ENCODE results near the gene OR2AG1. TPM values are rescaled to one million over a fixed set of nuclear protein-coding genes. Genes with fewer than 3 reads are reported as not detected.

OR2AG1 gene
- polyA plus RNA-seq, 1 of the 3 experiments (the other 2 are of a cell fraction), result not detected

DNA sequence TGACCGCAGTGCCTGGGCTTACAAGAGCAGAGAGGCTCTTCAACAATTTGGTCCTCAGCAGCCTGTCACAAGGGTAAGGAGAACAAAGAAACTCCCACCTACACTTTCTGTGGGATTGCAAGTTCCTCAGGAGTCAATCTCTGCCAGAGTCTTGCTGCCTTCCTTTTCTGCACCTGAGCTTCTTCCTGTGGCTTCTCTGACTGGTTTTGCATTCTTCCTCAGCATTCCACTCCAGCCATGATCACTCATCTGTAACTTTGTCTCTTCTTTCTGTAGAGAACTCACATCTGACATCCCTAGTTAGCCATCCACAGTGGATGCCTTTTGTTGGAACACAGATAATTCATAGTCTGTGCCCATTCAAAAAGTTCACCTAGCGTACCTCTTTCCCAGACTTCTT lies 30.8 kb downstream of the OR2AG1 start:
- Histone ChIP-seq H3K36me3 (replicated peaks in 1 of 2; ENCODE audit: control insufficient read depth in 1 of 2, insufficient read depth in 2 of 2, low read length in 1 of 2) (no peaks in the 10 kb centered on the region), H3K27me3 (ENCODE audit: insufficient read depth) (no peaks in the 10 kb centered on the region), H3K9ac (no peak overlapping the region), H3F3A (replicated peaks; ENCODE audit: insufficient read depth) (no peaks in the 10 kb centered on the region), H3K4me3 (ENCODE audit: low read depth in 2 of 2, low read length in 1 of 2) (no peak overlapping the region), H3K9me3 (no peaks in the 10 kb centered on the region), H3K79me2 (ENCODE audit: insufficient read depth) (no peaks in the 10 kb centered on the region), H3K4me1 (ENCODE audit: control insufficient read depth in 1 of 2, insufficient read depth in 2 of 2, low read depth in 1 of 2, low read length in 1 of 2) (no peaks in the 10 kb centered on the region), H4K20me1 (ENCODE audit: insufficient read depth) (no peaks in the 10 kb centered on the region), H3K27ac (ENCODE audit: low read depth in 2 of 2, low read length in 1 of 2) (no peak overlapping the region), H2AFZ (ENCODE audit: low read depth) (no peak overlapping the region), H3K4me2 (no peak overlapping the region), H3K9me2 (no peaks in the 10 kb centered on the region)
- TF ChIP-seq, protein P1, sequence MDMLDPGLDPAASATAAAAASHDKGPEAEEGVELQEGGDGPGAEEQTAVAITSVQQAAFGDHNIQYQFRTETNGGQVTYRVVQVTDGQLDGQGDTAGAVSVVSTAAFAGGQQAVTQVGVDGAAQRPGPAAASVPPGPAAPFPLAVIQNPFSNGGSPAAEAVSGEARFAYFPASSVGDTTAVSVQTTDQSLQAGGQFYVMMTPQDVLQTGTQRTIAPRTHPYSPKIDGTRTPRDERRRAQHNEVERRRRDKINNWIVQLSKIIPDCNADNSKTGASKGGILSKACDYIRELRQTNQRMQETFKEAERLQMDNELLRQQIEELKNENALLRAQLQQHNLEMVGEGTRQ (IDR thresholded peaks at IDR 0.05; ENCODE audit: borderline replicate concordance, low read depth, low read length), result no peak
- TF ChIP-seq, protein P2, sequence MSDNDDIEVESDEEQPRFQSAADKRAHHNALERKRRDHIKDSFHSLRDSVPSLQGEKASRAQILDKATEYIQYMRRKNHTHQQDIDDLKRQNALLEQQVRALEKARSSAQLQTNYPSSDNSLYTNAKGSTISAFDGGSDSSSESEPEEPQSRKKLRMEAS (IDR thresholded peaks at IDR 0.05; ENCODE audit: low read depth), result no peak
- TF ChIP-seq CHD2 (IDR thresholded peaks at IDR 0.05; ENCODE audit: low read length, partially characterized antibody) (no peak), EZH2phosphoT487 (IDR thresholded peaks at IDR 0.05; ENCODE audit: borderline replicate concordance, low read depth) (no peak), SMC3 (IDR thresholded peaks at IDR 0.05; ENCODE audit: low read depth, low read length) (no peak), ELF1 (IDR thresholded peaks at IDR 0.05) (no peak), RCOR1 (IDR thresholded peaks at IDR 0.05; ENCODE audit: low read length) (no peak), MEF2A (IDR thresholded peaks at IDR 0.05; ENCODE audit: borderline replicate concordance, low read depth) (no peak), MXI1 (IDR thresholded peaks at IDR 0.05; ENCODE audit: low read depth, low read length) (no peak), NFIC (IDR thresholded peaks at IDR 0.05; ENCODE audit: borderline replicate concordance) (no peak), POLR2AphosphoS5 (IDR thresholded peaks at IDR 0.05; ENCODE audit: low read depth, low read length) (no peak), RXRA (IDR thresholded peaks at IDR 0.05; ENCODE audit: borderline replicate concordance, low read depth) (no peak), EP300 (IDR thresholded peaks at IDR 0.05; ENCODE audit: borderline replicate concordance in 1 of 2, low read depth in 1 of 2, low read length in 1 of 2) (no peak), TEAD4 (IDR thresholded peaks at IDR 0.05; ENCODE audit: borderline replicate concordance, insufficient read depth) (no peak)
- TF ChIP-seq, protein P3, sequence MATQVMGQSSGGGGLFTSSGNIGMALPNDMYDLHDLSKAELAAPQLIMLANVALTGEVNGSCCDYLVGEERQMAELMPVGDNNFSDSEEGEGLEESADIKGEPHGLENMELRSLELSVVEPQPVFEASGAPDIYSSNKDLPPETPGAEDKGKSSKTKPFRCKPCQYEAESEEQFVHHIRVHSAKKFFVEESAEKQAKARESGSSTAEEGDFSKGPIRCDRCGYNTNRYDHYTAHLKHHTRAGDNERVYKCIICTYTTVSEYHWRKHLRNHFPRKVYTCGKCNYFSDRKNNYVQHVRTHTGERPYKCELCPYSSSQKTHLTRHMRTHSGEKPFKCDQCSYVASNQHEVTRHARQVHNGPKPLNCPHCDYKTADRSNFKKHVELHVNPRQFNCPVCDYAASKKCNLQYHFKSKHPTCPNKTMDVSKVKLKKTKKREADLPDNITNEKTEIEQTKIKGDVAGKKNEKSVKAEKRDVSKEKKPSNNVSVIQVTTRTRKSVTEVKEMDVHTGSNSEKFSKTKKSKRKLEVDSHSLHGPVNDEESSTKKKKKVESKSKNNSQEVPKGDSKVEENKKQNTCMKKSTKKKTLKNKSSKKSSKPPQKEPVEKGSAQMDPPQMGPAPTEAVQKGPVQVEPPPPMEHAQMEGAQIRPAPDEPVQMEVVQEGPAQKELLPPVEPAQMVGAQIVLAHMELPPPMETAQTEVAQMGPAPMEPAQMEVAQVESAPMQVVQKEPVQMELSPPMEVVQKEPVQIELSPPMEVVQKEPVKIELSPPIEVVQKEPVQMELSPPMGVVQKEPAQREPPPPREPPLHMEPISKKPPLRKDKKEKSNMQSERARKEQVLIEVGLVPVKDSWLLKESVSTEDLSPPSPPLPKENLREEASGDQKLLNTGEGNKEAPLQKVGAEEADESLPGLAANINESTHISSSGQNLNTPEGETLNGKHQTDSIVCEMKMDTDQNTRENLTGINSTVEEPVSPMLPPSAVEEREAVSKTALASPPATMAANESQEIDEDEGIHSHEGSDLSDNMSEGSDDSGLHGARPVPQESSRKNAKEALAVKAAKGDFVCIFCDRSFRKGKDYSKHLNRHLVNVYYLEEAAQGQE (IDR thresholded peaks at IDR 0.05; ENCODE audit: low read depth, low read length), result no peak
- TF ChIP-seq, protein P4, sequence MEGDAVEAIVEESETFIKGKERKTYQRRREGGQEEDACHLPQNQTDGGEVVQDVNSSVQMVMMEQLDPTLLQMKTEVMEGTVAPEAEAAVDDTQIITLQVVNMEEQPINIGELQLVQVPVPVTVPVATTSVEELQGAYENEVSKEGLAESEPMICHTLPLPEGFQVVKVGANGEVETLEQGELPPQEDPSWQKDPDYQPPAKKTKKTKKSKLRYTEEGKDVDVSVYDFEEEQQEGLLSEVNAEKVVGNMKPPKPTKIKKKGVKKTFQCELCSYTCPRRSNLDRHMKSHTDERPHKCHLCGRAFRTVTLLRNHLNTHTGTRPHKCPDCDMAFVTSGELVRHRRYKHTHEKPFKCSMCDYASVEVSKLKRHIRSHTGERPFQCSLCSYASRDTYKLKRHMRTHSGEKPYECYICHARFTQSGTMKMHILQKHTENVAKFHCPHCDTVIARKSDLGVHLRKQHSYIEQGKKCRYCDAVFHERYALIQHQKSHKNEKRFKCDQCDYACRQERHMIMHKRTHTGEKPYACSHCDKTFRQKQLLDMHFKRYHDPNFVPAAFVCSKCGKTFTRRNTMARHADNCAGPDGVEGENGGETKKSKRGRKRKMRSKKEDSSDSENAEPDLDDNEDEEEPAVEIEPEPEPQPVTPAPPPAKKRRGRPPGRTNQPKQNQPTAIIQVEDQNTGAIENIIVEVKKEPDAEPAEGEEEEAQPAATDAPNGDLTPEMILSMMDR (IDR thresholded peaks at IDR 0.05), result no peak
- TF ChIP-seq, protein P5, sequence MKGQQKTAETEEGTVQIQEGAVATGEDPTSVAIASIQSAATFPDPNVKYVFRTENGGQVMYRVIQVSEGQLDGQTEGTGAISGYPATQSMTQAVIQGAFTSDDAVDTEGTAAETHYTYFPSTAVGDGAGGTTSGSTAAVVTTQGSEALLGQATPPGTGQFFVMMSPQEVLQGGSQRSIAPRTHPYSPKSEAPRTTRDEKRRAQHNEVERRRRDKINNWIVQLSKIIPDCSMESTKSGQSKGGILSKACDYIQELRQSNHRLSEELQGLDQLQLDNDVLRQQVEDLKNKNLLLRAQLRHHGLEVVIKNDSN (IDR thresholded peaks at IDR 0.05; ENCODE audit: borderline replicate concordance, low read depth), result no peak
- ChIA-PET CTCF (interaction anchor here (1.8 to 1.9 kb wide), 2 partner anchors 10 to 20 kb away, joined by 10 to 11 read pairs; no protein-coding TSS in a partner anchor), POLR2A (no interaction called here)
- no peak for DNase-seq
- 2% methylated on average over 2 of the region's 2 CpGs for WGBS (ENCODE audit: low lambda C conversion rate)
